RPMI8226 (cell line): ENCODE results near the gene BFSP2.

Experiments used
- DNase-seq: peaks from one replicate; pipeline ENCODE4 v3.0.0-alpha.2; 2015

BFSP2 gene, protein sequence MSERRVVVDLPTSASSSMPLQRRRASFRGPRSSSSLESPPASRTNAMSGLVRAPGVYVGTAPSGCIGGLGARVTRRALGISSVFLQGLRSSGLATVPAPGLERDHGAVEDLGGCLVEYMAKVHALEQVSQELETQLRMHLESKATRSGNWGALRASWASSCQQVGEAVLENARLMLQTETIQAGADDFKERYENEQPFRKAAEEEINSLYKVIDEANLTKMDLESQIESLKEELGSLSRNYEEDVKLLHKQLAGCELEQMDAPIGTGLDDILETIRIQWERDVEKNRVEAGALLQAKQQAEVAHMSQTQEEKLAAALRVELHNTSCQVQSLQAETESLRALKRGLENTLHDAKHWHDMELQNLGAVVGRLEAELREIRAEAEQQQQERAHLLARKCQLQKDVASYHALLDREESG

DNA sequence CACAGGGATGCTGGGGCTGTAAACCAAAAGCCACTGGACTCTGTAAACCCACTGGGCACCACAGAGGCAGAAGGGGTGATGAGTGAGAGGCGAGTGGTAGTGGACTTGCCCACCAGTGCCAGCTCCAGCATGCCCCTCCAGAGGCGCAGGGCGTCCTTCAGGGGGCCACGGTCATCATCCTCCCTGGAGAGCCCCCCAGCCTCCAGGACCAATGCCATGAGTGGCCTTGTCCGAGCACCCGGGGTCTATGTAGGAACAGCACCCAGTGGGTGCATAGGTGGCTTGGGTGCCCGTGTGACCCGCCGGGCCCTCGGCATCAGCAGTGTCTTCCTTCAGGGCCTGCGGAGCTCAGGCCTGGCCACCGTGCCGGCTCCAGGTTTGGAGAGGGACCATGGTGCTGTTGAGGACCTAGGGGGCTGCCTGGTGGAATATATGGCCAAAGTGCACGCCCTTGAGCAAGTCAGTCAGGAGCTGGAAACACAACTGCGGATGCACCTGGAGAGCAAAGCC, at the start of gene BFSP2:
TSS of gene BFSP2 (plus strand) at position 51 of the 510 bp plus-strand sequence. CDS start at position 79, 28 bp downstream.
- no peak for DNase-seq

DNA sequence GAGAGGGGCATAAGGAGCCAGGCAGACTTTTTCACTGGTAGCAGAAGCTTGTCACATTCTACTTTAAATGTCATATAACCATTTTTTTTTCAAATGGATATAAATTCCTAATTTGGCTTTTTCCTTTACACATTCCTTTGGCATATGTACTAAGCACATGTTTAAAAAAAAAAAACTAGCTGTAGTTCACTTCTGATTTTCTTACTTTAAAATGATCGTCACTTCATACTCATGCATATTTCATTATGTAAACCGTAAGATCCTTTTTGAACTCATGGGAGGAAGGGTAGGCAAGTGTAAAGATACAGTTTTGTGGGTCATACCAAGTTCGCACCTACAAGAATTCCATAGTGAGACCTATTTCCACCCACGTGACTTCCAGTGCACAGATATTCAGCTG, 45.1 kb upstream of the BFSP2 start:
- DNase-seq, result no peak

DNA sequence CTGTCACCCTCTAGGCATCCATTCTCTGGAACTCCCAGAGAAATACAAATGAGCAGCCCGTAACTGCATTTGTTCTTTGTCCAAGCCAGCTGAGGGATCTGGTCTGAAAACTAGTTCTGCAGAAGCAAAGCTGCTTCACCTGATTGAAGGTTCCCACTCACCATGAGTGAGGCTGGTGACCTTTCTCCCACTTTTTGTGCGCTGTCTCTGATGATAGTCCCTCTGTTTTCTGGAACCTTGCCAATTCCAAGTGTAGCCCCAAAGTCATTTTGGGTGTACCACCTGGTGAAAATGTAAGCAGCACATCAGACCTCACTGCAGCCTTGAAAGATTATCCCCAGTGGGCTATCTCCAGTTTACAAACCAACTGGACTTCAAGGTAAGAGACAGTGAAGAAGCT, 39.4 kb upstream of the BFSP2 start:
- no peak for DNase-seq

DNA sequence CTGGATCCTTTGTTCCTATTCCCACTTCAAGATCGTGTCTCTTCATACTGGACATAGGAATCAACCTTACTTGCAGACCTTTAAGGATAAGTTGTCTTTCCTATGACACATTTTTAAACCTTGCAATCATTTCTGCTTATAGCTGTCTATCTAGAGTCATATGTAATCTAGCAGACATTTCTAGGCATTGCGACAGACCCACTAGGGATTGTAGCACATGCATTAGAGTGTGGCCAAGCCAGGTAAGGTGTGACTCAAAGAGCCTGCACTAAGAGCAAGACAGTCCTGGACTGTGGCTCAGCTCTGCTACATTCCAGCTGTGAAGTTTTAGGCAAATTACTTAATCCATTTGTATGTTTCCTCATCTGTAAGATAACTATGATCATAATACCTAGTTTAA, 38.8 kb upstream of the BFSP2 start:
- no peak for DNase-seq

DNA sequence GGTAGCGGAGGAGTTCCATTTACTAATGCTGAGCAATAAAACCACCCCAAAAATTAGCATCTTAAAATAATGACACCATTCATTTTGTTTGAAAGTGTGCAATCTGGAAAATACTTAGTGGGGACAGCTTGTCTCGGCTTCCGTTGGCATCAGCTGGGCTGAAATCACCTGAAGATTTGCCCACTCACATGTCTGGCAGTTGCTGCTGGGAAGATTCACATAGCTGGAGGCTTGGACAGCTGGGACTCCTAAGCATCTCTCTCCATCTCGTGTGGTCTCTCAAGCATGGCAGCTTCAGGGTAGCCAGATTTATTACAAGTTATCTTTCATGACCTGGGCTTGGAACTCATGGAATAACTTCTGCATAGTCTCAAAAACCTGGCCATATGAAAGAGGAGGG, 38.4 kb upstream of the BFSP2 start:
- DNase-seq, result no peak

DNA sequence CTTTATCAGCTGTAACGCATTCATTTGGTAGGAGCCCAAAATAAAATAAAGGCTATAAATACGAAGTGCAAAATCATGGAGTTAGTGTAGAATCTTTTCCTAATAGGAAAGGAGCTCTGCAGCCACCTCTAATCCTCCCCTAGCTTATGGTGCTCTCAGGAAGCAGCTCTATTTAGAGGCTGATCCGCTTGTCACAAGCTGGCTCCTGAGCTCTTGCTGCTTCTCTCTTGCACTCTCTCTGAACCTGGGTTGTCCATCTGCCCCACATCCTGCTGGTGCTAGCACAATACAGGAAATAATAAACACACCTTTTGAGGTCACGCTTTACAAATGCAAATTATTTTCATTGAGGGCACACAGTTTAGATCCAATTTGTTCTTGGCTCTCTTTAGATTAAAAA, 37.3 kb upstream of the BFSP2 start:
- no peak for DNase-seq

DNA sequence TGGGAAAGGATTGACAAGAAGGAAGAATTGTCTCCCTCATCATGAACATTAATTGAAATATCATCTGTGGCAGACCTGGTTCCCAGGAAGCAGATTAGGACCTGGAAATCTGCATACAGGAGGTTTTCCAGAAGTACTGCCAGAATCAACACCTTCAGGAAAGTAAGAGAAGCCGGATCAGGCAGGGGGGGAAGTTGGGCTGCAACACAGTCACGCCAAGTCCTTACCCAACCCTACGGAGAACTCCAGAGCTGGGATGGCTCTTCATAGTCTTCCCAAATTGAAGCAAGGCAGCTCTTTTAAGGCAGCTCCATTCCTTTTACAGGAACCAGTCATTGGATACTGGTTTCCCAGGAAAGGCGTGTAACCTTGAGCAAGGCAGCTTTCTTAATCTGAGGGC, 35.2 kb upstream of the BFSP2 start:
- DNase-seq, result no peak

DNA sequence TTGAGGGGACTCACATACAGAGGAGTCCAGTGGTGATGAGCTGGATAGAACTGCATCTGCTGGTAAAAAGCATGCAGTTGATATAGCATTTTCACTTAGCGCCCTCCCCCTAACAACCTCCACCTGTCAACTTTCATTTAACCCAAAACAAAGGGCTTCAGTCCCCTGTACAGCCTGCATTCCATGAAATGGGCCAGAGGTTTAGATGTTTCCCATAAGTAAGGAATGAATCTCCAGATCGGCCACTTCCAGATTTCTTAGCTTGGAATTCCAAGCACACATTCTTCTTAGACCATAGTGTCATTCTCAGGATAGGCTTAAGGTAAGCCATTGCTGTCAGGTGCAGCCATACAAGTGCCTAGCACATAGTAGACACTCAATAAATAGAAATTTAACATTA, 32.9 kb upstream of the BFSP2 start:
- no peak for DNase-seq

DNA sequence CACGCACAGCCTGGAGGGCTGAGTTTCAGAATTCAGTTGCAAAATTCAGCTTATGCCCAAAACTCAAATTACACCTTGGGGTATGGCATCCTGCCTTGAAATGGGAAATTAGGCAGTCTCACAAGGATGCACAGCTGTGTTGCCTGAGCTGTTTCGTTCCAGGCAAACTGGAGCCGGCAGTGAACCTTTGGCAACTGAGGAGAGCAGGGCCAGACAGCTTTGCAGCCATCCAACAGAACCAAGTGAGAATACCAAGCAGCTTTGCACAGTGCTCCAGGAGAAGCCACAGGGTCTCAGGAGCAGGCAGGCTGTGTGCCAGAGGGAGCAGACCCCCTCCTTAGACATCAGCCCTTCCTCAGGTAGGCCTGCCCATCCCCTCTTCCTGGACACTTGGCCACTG, 32.5 kb upstream of the BFSP2 start:
- no peak for DNase-seq

DNA sequence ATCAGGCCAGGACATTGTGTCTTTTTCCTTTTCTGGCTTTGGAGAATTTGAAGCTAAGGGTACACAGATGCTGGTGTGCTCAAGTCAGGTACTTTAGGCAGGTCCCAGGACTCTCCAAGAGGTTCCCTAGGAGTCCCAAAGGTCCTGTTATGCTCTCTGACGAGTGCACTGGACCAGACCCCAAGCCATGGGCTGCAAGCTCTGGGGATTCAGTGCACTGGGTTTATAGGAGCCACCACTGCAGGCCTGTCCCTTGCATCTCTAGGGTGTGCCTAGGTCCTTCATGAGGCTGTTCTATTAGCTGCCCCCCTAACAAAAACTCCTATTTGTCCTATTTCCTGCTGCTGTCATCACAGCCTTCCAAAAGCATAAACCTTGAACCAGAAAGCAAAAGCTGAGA, 31.9 kb upstream of the BFSP2 start:
- DNase-seq, result no peak

DNA sequence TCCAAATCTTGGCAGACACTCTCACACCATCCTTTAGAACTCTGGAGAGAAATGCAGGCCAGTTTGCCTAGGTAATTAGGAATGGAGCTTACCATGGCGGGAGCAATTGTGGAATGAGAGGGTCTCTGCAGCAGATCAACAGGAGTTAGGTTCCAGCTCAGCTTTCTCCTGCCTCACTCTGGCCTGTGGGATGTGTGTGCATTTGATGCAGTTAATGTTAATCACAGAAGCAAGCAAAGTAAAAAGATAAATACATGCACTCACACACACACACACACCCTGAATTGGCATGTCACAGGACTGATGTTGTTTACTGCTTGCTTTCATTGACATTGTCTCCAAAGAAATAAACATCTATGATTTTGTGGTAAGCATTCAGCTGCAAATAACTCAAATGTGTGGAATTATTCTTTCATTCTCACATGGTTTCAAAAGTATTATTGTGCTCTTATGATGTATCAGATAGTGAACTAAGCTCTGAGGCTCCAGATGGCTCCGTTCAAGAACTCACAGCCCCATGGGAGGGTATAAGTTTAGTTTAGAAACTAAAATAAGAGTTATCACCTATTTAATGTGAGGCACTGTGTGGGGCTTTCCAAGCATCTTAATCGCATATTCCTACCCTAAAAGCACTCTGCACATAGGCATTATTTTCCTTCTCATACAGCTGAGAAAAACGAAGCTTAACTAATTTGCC, 31.3 kb upstream of the BFSP2 start:
- no peak for DNase-seq

DNA sequence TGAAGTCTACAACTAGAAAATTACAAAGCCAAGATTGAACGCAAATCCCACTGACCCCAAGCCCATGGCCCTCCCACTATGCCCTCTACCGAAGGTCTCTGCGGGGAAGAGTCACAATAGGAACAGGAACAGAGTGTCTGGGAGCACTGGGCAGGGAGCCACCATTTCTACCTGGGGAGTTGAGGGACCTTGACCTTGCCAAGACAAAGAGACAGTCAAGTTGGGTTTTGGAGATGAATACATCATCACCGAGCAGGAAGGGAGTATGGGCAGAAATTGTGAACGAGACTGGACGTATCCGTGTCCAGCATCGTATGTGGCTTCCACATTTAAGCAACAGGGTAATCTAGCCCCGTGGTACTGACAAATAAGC, 30.8 kb upstream of the BFSP2 start:
- no peak for DNase-seq

DNA sequence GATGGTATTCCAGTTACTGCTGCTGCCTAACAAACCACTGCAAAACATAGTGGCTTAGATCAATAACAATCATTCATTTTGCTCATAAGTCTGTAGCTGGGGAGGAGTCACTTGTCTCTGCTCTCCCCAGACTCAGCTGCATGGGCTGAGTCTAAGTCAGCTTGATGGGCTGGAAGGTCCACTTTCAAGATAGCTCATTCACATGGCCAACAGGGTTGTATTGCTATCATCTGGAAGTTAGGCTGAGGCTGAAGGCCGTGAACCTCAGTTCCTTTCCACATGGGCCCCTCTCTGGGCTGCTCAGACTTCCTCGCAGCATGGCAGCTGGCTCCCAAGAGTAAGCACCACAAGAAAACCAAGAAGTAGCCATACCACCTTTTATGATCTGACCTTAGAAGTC, 28.7 kb upstream of the BFSP2 start:
- no peak for DNase-seq

DNA sequence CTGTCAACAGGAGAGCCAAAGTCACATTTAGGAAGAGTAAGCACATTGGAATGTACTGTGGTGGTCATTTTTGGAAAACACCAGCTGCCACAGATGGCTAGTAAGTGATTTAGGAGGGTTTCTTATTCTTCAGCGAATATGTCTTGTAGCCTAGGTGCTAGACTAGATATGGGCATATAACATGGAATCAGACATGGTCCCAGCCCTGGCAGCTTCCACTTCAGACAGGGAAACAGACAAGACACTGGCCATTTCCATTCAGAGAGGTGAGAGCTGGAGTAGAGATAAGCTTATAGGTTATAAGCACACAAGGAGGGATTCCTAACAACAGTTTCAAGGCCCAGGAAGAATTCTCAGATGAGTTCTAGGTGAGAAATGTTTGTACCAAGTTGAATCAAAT, 28.2 kb upstream of the BFSP2 start:
- DNase-seq, result no peak

DNA sequence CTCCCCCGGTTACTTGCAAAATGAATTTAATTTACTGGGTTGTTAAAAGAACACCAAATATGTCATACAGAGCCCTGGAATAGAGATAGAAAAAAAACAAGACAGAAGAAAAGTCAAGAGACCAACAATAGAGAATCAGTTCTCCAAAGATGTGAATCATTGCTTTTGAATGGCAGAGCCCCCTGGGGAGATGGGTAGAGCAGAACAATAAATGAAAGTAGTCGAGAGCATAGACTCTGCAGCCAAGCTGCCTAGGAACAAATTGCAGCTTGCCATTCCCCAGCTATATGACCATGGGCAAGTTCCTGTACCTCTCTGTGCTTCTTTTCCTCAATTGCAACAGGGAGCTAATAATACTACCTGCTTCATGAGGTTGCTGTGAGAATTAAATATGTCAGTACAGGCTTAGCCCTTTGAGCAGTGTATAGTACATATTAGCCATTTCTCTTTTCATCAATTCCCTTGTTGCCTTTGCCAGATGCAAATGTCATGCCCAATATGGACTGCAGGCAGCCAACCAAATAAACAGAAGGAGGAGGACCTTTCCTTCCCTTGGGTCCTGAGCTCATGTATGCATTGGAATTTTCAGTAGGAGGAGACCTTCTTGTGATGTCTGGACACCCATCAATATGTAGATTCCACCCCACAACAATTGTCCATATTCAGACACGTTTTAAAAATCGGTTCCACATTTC, 25.0 kb upstream of the BFSP2 start:
- no peak for DNase-seq

DNA sequence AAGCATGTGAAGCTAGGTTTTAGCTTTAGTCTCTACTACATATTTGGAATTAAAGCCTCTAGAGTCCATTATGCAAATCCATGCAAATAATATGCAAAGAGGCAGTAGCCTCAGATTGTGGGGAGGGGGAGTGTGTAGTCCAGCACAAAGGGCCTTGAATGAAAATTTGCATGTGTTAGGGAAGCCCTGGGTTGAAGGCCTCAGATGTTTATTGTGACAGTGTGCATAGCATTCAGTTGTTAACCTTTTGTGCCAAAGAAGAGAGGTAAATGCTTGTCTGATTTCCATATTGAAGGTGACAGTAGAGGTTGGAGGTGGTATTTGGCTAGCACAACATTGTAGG, 24.5 kb upstream of the BFSP2 start:
- no peak for DNase-seq

DNA sequence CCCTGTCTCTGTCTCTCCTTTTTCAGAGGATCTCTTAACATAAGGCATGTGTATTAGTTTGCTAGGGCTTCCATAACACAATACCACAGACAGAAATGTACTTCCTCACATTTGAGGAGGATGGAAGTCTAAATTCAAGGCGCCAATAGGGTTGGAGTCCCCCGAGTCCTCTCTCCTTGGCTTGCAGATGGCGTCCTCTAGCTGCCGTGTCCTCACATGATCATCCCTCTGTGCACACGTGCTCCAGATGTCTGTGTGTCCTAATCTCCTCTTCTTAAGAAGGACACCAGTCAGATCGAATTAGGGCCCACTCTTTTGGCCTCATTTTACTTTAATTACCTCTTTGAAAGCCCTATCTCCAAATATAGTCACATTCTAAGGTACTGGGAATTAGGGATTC, 23.0 kb upstream of the BFSP2 start:
- DNase-seq, result no peak

DNA sequence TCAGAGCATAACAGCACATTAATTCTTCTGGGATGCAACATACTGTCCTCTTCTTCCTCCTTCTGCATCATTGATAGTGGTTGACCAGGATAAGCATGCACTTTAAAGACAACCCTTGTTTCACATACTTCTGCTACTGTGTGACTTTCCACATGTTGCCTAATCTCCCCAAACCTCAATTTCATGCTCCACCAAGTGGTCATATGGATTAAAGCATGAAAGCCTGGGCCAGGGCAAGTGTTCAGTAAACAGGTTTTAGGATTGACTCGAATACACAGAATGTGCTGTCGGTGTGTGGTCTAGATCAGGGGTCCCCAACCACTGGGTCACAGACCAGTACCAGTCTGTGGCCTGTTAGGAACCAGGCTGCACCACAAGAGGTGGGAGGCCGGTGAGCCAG, 22.5 kb upstream of the BFSP2 start:
- DNase-seq, result peak; percentile 42

DNA sequence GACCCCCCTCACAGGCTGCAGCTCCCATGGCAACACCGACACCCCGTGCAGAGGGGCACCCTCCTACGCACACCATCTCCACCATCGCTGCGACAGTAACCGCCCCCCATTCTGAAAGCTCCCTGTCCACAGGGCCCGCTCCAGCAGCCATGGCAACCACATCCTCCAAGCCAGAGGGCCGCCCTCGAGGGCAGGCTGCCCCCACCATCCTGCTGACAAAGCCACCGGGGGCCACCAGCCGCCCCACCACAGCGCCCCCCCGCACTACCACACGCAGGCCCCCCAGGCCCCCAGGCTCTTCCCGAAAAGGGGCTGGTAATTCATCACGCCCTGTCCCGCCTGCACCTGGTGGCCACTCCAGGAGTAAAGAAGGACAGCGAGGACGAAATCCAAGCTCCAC, 19.9 kb upstream of the BFSP2 start:
- no peak for DNase-seq

DNA sequence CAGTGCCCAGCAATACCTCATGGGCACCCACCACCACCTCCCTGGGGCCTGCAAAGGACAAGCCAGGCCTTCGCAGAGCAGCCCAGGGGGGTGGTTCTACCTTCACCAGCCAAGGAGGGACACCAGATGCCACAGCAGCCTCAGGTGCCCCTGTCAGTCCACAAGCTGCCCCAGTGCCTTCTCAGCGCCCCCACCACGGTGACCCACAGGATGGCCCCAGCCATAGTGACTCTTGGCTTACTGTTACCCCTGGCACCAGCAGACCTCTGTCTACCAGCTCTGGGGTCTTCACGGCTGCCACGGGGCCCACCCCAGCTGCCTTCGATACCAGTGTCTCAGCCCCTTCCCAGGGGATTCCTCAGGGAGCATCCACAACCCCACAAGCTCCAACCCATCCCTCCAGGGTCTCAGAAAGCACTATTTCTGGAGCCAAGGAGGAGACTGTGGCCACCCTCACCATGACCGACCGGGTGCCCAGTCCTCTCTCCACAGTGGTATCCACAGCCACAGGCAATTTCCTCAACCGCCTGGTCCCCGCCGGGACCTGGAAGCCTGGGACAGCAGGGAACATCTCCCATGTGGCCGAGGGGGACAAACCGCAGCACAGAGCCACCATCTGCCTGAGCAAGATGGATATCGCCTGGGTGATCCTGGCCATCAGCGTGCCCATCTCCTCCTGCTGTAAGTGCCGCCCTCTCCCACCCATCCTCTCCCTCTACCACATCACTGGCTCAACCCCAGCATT, 19.2 kb upstream of the BFSP2 start:
- DNase-seq, result no peak

DNA sequence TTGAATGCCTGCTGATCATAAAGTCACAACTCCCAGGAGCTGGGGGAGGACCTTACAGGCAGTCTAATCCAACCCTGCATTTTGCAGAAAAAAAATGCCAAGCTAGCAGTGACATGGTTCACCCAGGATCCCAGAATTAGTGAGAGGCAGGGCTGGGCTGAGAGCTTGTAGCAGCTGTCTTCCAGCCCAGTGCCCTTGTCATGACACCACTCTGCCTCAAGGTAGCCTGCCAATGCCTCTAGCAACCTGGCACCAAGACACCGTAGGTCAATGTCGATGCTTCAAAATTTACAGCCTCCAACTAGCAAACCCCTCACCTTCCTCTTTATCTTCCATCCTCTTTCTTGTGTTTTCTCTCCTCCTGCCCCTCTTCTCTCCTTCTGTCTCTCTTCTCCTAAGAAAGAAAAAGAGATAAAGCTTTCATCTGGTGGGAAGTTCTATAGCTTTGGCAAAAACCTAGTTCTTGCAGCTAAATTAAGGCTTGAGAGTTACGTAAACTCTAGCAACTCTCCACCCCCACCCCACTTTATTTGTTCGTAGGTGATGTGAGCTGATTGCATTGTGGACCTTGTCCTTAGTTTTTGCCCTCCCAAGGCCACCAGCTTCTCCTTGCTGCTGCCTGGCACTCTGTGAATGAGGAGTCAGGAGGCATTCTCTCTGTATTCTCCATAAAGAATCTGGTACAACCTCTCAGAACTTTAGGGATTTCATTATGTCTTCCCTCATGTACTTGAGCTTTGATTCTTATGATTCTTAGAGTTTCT, 18.3 kb upstream of the BFSP2 start:
- DNase-seq, result peak; percentile 28

DNA sequence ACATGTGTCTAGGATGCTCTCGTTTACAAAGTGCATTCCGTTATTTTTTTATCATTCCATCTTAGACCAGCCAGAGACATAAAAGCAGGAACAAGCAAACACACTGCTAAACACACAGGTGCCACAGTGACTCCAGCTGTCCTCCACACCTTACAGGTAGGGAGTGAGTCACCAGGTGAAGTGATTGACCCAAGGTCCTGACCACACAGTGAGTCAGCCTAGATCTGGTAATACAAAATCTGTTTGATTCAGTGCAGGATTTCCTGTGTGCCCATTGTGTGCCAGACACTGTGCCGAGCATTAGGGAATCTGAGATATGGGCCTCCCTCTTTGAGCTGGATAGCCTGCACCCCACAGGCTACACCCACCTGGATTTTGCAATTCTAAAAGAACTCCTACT, 16.7 kb upstream of the BFSP2 start:
- no peak for DNase-seq

DNA sequence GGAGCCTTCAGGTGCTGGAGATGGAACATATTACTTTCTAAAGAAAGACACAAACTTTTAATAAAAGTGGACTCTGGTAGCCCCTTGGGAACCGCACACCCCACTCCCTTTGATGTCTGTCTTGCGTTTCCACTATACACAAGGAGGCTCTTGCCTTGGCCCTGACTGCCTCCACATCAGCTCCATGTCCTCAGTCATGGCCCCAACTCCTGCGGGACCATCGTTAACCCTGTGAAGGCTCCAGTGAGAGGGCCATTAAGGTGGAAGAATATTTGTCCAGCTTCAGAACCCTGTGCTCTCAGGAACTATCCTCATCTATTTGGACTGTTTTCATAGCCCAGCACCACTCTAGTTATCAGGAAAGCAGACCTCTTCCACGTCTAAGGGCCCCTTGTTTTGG, 16.1 kb upstream of the BFSP2 start:
- no peak for DNase-seq
